Gastrocnemius medialis (tissue), 4 donors: ENCODE data around the gene TELO2. TPM values are rescaled to one million over a fixed set of nuclear protein-coding genes. Genes with fewer than 3 reads are reported as not detected.

ENCODE experiments used
- ATAC-seq, 2 donors: fragments of 150-250 bp; one replicate each; pipeline ENCODE4 v1.9.1; 2016
- DNase-seq, 2 donors: peaks; one replicate each; pipeline ENCODE4 v3.0.0-alpha.2; 2019
- H3K27ac ChIP-seq, 4 donors: fragments of 200-600 bp; sonication (generic); 1 replicate in 1 of 4; 2 replicates in 3 of 4; pipeline ENCODE4 v1.5.1; 2016 to 2018; ENCODE audit warnings: mild to moderate bottlenecking in 2 of 4, moderate library complexity in 1 of 4
- H3K27me3 ChIP-seq, 3 donors: fragments of 200-600 bp; sonication (generic) in 2 of 3; 1 replicate in 1 of 3; 2 replicates in 2 of 3; pipeline versions ENCODE4 v1.5.1 to v1.6.0; 2016 to 2019; ENCODE audit warnings: mild to moderate bottlenecking in 1 of 3, moderate library complexity in 1 of 3
- H3K36me3 ChIP-seq, 2 donors: fragments of 200-600 bp; sonication (generic) in 1 of 2; one replicate each; pipeline ENCODE4 v1.5.1; 2017 to 2018
- H3K4me1 ChIP-seq, 2 donors: fragments of 200-600 bp; sonication (generic) in 1 of 2; one replicate each; pipeline ENCODE4 v1.5.1; 2016 to 2017; ENCODE audit warnings: mild to moderate bottlenecking in 2 of 2
- H3K4me3 ChIP-seq, 4 donors: fragments of 200-600 bp; sonication (generic) in 3 of 4; 1 replicate in 1 of 4; 2 replicates in 3 of 4; pipeline ENCODE4 v1.5.1; 2016 to 2019; ENCODE audit warnings: mild to moderate bottlenecking in 2 of 4
- H3K9me3 ChIP-seq, 3 donors: fragments of 200-600 bp; sonication (generic) in 2 of 3; 1 replicate in 1 of 3; 2 replicates in 2 of 3; pipeline ENCODE4 v1.5.1; 2016 to 2019
- POLR2A ChIP-seq, 2 donors: fragments of 450-650 bp; IDR thresholded peaks; one replicate each; pipeline ENCODE4 v1.6.1; 2017; ENCODE audit warnings: antibody characterized with exemption in 2 of 2, mild to moderate bottlenecking in 2 of 2, moderate library complexity in 2 of 2
- in situ Hi-C, 4 donors: fragments of 200-750 bp; cut with MboI; loops; one replicate each; pipeline versions ENCODE4 v1.15.0 to v1.8.0; 2017; ENCODE audit warnings: low sequenced_read_pairs in 4 of 4
- intact Hi-C: fragments of 100-400 bp; cut with DNase I; formaldehyde crosslinking; loops from one replicate; pipeline ENCODE4 v1.15.1; 2023; ENCODE audit warnings: low total_unique reads
- total RNA-seq, 4 donors: library from RNA; depleted of rRNA; stranded (reverse); fragments of >200 nt; gene quantifications; one replicate each; pipeline versions ENCODE4 v1.1.0 to v1.2.3, GENCODE V29; 2016
- TF ChIP-seq, protein P1 (sequence below), 5 experiments: fragments of 450-650 bp in 3 of 5; fragments of 200-600 bp in 2 of 5; sonication (generic) in 2 of 5; IDR thresholded peaks in 4 of 5; conservative IDR thresholded peaks in 1 of 5; 1 replicate in 4 of 5; 2 replicates in 1 of 5; pipeline ENCODE4 v1.5.1; 2016 to 2019; ENCODE audit warnings: antibody characterized with exemption in 5 of 5, mild to moderate bottlenecking in 3 of 5, moderate library complexity in 3 of 5

The TELO2 gene
- total RNA-seq, 4 donors from 2014 or later = 2.9 to 11.2 (median 9.8) TPM

DNA sequence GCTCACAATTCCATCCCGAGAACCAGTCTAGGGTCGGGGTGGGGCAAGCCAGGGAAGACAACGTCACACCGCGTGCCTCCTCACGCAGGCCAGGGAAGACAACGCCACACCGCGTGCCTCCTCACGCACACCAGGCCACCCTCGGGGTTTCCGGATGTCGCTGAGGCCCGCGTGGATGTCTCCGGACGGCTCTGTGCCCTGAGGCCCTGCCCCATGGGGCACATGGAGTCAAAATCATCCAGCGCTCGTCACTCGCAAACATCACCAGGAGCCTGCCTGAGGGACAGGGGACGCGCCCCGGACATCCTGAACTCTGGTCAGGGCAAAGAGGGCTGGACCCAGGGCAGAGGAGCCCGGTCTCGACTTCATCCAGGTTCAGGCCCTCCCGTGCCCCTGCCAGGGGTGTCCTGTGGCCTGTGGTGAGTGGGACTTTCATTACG lies 44.0 kb downstream of the TELO2 start:
- ATAC-seq (no peak), DNase-seq (no peak)
- intact Hi-C loops = no loop called here
- TF ChIP-seq, protein P1, sequence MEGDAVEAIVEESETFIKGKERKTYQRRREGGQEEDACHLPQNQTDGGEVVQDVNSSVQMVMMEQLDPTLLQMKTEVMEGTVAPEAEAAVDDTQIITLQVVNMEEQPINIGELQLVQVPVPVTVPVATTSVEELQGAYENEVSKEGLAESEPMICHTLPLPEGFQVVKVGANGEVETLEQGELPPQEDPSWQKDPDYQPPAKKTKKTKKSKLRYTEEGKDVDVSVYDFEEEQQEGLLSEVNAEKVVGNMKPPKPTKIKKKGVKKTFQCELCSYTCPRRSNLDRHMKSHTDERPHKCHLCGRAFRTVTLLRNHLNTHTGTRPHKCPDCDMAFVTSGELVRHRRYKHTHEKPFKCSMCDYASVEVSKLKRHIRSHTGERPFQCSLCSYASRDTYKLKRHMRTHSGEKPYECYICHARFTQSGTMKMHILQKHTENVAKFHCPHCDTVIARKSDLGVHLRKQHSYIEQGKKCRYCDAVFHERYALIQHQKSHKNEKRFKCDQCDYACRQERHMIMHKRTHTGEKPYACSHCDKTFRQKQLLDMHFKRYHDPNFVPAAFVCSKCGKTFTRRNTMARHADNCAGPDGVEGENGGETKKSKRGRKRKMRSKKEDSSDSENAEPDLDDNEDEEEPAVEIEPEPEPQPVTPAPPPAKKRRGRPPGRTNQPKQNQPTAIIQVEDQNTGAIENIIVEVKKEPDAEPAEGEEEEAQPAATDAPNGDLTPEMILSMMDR (IDR thresholded peaks at IDR 0.05 in 4 of 5, conservative IDR thresholded peaks at IDR 0.05 in 1 of 5) = no peak
- TF ChIP-seq POLR2A (IDR thresholded peaks at IDR 0.05) = peak in 1 of 2 donors; percentile 14
- peaks cover 0 to 13% of the 10 kb centered on the region in 2 donors for H3K36me3 ChIP-seq
- in situ Hi-C loops = no loop called here
- peak overlapping the region; percentile 7 to 94 (median 89) for H3K27ac ChIP-seq
- no peaks in the 10 kb centered on the region for H3K9me3 ChIP-seq
- peaks cover 12 to 19% of the 10 kb centered on the region in 2 donors for H3K4me1 ChIP-seq
- peak overlapping the region; percentile 41 to 74 (median 61) for H3K4me3 ChIP-seq
- H3K27me3 ChIP-seq = no peaks in the 10 kb centered on the region

DNA sequence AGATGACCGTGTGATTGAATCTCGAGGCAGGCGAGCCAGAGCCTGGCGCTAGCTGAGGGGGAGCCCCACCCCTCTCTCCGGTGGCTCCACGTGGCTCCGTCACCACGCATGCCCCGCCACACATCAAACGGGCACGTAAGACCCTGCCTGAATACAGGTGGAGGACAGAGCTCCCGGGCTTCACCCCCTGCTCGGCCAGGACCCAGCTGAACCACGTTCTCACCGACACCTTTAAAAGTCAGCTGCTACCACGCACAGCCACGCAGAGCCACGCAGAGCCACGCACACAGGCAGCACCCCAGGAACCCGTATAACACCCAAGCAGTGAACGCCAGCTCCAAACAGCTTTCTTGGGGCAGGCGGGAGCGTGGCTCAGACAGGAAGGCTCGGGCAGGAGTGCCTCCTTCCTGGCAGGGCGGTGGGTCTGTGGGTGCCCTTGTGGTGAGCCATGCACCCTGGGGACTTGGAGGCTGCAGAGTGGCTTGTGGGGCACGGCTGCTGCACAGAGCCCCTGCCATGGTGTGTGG lies 44.7 kb downstream of the TELO2 start:
- TF ChIP-seq, protein P1 (IDR thresholded peaks at IDR 0.05 in 4 of 5, conservative IDR thresholded peaks at IDR 0.05 in 1 of 5) = no peak
- TF ChIP-seq POLR2A (IDR thresholded peaks at IDR 0.05) = no peak
- in situ Hi-C loops (no loop called here), intact Hi-C loops (no loop called here)
- peaks cover 13 to 16% of the 10 kb centered on the region in 2 donors for H3K4me1 ChIP-seq
- DNase-seq = no peak
- H3K27me3 ChIP-seq = no peaks in the 10 kb centered on the region
- H3K4me3 ChIP-seq = peak overlapping the region in 3 of 4 donors; percentile 41 to 74 (median 64)
- peak overlapping the region; percentile 7 to 94 (median 89) for H3K27ac ChIP-seq
- no peaks in the 10 kb centered on the region for H3K9me3 ChIP-seq
- H3K36me3 ChIP-seq = peaks cover 0 to 18% of the 10 kb centered on the region in 2 donors
- no peak for ATAC-seq

DNA sequence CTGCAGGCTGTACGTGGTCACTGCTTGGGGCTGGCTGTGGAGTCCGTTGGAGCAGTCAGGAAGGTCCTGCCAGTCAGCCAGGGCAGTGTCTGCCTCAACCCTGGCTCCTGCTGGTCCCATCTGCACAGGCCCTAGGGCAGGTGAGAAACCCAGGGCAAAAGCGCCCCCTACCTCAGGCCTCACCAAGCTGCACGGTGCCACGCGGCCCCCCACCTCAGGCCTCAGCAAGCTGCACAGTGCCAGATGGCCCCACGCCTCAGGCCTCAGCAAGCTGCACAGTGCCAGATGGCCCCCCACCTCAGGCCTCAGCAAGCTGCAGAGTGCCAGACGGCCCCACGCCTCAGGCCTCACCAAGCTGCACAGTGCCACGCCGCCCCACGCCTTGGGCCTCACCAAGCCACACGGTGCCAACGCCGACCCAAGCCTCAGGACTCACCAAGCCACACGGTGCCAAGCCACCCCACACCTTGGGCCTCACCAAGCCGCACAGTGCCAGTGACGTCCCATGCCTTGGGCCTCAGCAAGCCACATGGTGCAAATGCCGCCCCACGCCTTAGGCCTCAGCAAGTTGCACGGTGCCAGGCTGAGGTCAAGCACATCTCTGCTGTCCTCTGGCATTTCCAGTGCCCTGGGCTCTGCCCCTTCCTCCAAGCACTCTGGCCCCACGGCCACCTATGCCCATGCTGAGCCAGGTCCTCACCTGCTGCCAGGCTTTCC lies 45.8 kb downstream of the TELO2 start:
- in situ Hi-C loops = no loop called here
- Histone ChIP-seq H3K9me3 (no peaks in the 10 kb centered on the region), H3K36me3 (peaks cover 0 to 18% of the 10 kb centered on the region in 2 donors), H3K4me3 (peak overlapping the region in 1 of 4 donors; percentile 74), H3K4me1 (peaks cover 13 to 14% of the 10 kb centered on the region in 2 donors), H3K27ac (peak overlapping the region in 2 of 4 donors; percentile 87 to 94), H3K27me3 (no peaks in the 10 kb centered on the region)
- no peak for DNase-seq
- intact Hi-C loops = no loop called here
- TF ChIP-seq, protein P1 (IDR thresholded peaks at IDR 0.05 in 4 of 5, conservative IDR thresholded peaks at IDR 0.05 in 1 of 5) = no peak
- TF ChIP-seq POLR2A (IDR thresholded peaks at IDR 0.05) = no peak
- no peak for ATAC-seq

DNA sequence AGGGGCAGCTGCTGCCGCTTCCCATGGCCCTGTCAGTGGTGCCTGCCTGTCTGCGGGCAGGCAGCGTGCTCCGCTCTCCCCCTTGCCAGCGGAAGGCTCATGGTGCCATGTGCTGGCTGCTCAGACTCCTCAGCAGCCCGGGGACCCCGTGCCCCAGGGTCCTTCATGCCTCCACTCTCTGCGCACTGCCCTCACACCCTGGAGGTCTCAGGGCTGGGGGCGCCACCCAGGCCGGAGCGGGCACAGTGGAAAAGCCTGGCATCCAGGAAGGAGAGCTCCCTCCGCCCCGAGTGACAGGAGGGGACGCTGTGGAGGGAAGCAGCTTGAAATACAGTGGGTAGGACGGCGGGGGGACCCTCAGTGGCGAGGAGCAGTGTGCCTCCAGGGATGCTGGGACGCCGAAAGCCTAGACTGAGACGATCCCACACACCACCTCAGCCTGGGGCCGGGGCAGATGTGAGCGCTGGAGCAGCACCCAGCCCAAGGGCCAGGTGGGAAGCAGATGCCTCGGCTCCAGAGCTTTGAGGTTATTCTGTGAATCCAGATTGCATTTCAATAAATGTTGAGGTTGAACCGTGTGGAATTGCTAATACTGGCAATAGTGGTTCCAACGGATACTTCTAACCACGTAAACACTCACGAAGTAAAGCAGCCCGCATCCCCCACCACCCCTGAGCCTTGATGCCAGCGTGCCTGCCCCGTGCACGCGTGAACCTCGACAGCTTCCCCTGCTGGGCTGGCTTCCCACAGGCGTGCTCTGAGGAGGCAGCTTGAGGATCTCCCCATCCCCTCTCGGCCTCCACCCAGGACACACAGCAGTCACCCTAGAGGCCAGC lies 46.8 kb downstream of the TELO2 start:
- Histone ChIP-seq H3K27ac (peak overlapping the region in 2 of 4 donors; percentile 29 to 87), H3K27me3 (no peaks in the 10 kb centered on the region), H3K4me3 (no peak overlapping the region), H3K9me3 (no peaks in the 10 kb centered on the region), H3K4me1 (peaks cover 20 to 22% of the 10 kb centered on the region in 2 donors), H3K36me3 (peaks cover 0 to 18% of the 10 kb centered on the region in 2 donors)
- ATAC-seq (no peak), DNase-seq (no peak)
- intact Hi-C loops = no loop called here
- TF ChIP-seq POLR2A (IDR thresholded peaks at IDR 0.05) = no peak
- TF ChIP-seq, protein P1 (IDR thresholded peaks at IDR 0.05 in 4 of 5, conservative IDR thresholded peaks at IDR 0.05 in 1 of 5) = no peak
- in situ Hi-C loops = no loop called here
